GM12874 (cell line): ENCODE measurements around the gene CPSF4.

ENCODE experiments used
- TF ChIP-seq, protein P1 (sequence below): IDR thresholded peaks from 2 replicates; pipeline ENCODE4 v1.5.1; 2011; ENCODE audit warnings: low read depth, mild to moderate bottlenecking, control low read depth, low read length, moderate library complexity; ENCODE audit not compliant: insufficient read depth

CPSF4 gene

DNA sequence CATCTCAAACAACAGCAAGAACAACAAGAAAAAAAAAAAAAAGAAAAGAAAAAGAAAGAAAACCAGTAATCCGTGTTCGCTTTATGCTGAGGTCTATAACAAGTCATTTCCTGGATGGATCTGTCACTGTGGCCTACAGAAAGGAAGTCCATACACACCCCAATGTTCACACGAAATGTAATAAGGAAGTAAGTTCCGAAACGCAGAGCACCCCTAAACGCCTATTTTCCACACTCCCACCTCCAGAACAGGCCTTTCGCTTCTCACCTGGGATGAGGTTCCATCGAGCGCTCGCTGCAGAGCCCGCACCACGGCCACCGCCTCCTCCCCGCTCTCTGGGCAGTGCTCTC, 60.6 kb downstream of the CPSF4 start:
- TF ChIP-seq, protein P1, sequence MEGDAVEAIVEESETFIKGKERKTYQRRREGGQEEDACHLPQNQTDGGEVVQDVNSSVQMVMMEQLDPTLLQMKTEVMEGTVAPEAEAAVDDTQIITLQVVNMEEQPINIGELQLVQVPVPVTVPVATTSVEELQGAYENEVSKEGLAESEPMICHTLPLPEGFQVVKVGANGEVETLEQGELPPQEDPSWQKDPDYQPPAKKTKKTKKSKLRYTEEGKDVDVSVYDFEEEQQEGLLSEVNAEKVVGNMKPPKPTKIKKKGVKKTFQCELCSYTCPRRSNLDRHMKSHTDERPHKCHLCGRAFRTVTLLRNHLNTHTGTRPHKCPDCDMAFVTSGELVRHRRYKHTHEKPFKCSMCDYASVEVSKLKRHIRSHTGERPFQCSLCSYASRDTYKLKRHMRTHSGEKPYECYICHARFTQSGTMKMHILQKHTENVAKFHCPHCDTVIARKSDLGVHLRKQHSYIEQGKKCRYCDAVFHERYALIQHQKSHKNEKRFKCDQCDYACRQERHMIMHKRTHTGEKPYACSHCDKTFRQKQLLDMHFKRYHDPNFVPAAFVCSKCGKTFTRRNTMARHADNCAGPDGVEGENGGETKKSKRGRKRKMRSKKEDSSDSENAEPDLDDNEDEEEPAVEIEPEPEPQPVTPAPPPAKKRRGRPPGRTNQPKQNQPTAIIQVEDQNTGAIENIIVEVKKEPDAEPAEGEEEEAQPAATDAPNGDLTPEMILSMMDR, result no peak

DNA sequence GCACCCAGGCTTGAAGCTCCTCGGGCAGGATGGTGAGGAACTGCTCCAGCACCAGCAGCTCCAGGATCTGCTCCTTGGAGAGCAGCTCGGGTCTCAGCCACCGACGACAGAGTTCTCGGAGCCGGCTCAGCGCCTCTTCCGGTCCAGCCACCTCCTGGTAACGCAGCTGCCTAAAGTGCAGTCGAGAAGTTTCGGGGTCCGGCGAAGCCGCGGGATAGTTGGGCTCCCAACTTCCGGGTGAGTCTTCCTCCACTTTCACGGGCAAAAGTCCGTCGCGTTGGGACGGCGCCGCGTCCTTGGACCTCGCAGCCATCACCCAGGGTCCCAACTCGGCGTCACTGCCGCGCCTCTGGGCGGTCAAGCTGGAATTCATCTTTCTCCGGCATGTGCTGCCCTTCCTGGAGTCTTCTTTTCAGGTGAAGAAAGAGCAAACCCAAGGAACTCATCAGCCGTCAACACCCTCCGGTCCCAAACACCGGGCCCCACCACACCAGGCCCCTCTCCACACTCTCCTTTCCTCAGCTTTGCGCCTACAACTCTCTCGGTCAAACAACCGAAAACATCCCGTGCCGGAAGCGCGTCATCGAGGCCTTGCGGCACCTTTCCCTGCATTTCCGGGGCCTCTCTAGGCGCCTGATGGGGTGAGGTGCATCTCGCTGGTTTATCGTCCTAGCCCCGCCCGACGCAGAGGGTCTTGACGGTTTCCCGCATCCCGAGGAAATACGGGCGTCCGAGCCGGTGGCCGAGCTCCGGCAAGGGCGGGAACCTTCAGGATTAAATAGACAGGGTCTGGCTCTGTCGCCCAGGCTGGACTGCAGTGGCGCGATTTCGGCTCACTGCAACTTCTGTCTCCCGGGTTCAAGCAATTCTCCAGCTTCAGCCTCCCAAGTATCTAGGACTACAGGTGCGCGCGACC, 61.2 kb downstream of the CPSF4 start, which contains the start of gene ZNF394:
Gene ZNF394, minus strand, starts transcription at position 561 of the 916 bp plus-strand sequence. Its CDS starts 188 bp downstream, at position 373.
- TF ChIP-seq, protein P1, result no peak

DNA sequence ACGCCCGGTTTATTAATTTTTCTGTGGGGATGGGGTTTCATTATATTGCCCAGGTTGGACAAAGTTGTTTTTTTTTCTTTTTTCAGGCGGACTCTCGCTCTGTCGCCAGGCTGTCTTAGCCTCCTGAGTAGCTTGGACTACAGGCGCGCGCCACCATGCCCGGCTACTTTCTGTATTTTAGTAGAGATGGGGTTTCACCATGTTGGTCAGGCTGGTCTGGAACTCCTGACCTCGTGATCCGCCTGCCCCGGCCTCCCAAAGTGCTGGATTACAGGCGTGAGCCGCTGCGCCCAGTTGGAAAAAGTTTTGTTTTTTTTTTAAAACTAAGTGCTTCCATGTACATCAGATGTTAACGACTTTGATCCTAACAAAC, 61.9 kb downstream of the CPSF4 start:
- TF ChIP-seq, protein P1, result no peak

DNA sequence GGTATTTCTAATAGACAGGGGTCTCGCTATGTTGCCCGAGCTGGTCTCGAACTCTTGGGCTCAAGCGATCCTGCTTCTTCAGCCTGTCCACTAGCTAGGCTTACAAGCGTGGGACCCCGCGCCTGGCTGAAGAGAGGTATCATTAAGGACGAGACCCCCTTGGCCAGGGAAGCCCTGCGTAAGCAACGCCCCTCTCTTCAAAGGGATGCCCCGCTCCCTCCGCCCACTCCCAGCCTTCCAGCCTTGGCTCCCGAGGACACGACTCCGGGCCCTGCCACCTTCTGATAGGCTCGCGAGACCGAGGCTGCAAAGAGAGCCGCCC, 65.5 kb downstream of the CPSF4 start:
- TF ChIP-seq, protein P1, result no peak

DNA sequence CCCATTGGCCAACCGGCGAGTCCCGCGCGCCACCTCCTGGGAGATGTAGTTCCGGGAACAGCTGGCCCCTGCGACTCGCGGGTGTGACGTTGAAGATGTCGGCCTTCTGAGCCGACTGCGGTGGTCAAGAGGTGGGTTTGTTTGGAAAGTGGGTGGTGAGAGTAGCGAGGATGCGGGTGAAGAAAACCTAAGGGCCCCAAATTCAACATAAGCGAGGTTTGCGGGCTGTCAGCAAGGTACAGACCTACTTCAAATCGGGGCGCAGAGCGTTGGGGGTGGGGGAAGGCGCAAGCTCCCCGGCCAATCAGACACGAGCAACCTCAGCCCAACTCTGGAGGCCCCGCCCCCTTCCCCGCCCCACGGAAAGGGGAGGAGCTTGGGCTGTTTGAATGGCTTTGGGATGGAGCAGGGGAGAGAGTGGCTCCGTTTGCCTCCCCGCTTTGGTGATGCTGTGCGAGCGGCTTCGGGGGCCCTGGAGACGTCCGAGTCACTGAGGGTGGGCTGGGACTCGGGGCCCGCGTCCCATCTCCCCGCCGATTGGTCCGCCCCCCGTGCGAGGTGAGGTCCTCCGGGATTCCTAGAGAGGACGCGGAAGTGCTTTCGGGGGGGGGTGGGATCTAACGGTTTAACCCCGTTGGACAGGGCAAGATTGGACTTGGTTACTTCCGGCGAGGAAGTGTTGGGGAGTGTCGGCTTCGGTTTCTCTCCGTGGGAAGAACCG, 66.0 kb downstream of the CPSF4 start, which contains the start of gene ZKSCAN5:
Gene ZKSCAN5, plus strand, starts transcription at position 60 of the 721 bp plus-strand sequence. CDS start 1,383 bp downstream, outside the sequence.
- TF ChIP-seq, protein P1, result no peak

DNA sequence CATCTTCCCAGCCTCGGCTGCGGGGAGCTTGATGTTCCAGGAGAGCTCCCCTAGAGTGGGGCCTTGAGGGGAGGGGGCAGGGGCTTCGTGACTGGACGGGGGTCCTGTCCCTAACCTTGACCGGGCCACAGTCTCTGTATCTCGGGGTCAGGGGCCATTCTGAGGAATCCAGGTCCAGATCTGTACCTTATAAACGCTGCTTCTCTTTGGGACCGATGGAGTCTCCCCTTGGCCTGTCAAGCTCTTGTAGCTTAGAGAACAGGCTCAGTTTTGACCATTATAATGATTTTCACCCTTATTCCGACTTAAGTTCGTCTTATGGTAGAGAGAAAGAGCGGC, 66.5 kb downstream of the CPSF4 start:
- TF ChIP-seq, protein P1, result no peak
